Stimulated activated CD8-positive, alpha-beta memory T cell treated with anti-CD3 and anti-CD28 coated beads, Interleukin-15, amount 100 ng/mL, for 4 hours (primary cell): ENCODE results near the gene ACOT12.
"Not testable (repeated sequence)": the region's sequence is repeated elsewhere in the genome, so short reads cannot be mapped to it uniquely, and the experiment has no call there.

Experiments used
- DNase-seq, 2 donors: peaks; one replicate each; pipeline ENCODE4 v3.0.0-alpha.2; 2020; ENCODE audit warnings: low read depth in 2 of 2

Gene ACOT12

DNA sequence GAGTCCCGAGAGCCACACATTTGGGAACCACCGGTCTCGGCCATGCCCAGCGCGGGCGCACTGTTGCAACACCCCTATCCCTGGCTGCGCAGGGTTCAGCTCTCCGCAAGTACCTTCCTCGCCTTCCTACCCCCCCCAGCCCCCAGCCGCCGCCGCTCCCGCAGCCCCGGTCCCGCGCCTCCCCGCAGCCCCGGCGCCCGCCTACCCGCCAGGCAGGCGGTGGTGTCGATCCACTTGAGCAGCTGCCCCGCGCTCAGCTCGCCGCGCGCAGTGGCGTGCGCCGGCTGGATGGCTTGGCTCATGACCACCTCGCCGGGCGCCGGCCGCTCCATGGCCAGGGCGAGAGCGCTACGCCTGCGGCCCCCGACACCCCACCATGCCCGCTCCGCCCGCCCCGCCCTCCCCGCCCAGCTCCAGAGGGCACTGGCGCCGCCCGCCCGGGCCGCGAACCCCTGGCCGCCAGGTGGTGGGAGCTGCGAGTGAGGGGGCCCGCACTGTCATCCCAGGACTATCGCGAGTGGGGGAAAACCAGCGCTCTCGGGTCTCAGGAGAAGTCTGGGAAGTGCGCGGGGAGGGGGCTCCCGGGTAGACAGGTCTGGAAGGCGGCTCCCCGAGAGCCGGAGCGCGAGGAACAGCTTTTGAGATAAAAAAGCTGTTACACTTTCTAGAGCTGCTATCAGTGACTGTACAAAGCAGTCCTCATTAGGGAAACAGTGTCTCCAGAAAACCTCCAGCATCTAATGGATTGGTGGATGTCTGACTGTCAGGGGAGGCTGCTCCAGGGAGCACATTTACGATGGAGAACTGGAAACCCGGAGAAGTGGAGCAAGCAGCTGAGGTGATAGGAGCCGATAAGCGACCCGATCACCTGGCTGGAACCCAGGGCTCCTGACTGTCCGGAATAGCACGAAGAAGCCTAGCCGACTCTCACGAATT lies at the start of gene ACOT12:
ACOT12 (minus strand) TSS at position 352 of the 936 bp plus-strand sequence; CDS start at position 332, 20 bp downstream.
- DNase-seq: no peak

DNA sequence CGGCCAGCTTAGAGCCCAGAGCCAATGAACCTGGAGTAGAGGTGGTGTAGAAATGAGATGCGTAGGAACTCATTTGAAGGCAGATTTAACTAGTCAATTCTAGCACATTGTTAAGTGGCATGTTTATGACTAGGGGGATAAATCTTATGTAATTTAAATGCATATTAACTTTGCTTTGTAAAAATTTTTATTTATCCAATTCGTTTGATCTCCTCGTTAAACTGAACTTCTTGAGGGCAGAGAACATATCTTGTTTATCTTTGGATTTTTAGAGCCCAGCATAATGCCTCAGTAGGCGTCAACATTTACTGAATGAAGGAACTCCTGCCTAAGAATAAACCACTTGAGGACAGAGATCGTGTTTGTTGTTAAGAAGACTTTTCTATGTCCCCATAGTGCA lies 41.1 kb upstream of the ACOT12 start:
- DNase-seq: no peak

DNA sequence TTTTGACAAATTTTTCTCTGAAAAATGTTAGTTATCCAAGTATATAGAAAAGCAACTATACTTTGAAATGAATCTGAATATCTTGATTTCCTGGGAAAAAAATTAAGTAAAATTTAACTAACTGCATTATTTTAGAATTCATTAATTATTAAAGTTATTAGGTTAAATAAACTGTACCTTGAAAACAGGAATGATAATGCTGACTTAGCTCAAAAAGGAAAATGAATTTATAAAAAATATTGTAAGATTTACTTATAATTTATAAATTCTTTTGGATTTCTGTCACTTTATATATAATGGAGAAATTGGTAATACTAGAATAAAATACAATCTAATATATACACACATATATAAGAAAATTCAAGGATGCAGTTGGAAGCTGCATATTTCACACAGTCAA lies 36.1 kb upstream of the ACOT12 start:
- no peak for DNase-seq

DNA sequence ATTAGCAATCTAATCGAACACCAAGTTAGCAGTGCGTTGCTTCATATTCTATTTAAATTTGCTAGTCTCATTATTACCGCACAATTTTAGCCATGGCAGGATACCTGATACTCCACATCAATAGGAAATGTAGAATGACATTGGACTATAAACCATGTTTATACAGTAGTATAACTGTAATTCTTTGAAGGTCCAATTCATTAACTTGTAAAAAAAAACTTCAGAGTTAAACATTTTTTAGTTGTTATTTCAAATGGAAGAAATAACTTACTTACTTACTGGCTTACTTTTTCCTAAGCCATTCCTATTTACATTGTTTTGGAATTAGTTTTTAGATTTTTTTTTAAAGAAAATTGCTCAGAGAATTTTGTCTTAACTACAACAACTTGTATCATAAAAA lies 35.4 kb upstream of the ACOT12 start:
- no peak for DNase-seq

DNA sequence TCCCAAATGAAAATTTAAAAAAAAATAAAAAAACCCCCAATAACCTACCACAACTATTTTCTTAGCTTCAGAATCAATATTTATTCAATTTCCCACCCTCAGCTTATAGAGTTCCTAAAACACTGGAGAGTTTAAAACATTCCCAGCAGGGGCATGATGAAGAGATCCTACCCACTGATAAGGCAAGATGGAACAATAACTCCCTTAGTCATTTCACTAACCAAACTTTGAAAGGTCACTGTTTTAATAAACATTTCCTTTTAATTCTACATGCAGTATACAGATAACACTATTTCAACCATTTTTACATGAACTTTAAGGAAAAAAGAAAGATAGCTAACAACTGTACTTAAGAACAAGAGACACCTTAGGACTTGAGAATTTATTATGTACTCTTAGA lies 34.9 kb upstream of the ACOT12 start:
- no peak for DNase-seq

DNA sequence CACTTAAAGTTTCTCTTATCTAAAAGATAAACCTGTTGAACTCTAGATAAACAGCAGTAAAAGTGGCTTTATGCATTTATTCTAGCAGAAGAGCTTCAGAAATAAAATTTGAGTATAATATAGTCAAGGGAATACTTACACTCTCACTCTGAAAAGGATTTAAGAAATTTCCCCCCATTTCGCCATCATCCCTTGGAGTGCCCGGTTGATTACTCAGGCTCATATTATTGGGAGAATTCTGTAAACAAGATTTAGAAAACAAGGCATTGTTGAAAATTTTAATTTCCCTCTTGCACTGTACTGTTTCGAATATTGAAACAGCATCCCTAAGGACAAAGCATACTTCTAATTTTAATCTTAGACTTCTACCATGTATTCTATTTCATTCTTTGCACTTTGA lies 34.5 kb upstream of the ACOT12 start:
- DNase-seq: no peak

DNA sequence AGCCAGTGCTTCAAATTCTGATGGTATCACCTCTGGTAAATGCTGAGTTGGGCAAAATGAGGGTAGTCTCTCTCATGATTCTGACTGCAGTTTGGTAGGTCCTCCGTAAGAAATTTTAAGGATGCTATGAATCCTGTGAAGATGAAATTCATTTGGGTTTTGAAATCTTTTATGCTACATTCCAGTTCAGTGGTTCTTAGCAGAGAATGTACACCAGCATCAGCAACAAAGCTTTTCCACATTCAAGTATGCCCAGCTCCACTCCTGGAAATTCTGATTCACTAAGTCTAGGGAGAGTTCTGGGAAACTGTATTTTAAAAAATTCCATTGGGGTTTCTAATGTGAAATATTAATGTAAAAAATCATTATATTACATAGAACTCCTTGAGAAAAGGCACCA lies 33.6 kb upstream of the ACOT12 start:
- no peak for DNase-seq

DNA sequence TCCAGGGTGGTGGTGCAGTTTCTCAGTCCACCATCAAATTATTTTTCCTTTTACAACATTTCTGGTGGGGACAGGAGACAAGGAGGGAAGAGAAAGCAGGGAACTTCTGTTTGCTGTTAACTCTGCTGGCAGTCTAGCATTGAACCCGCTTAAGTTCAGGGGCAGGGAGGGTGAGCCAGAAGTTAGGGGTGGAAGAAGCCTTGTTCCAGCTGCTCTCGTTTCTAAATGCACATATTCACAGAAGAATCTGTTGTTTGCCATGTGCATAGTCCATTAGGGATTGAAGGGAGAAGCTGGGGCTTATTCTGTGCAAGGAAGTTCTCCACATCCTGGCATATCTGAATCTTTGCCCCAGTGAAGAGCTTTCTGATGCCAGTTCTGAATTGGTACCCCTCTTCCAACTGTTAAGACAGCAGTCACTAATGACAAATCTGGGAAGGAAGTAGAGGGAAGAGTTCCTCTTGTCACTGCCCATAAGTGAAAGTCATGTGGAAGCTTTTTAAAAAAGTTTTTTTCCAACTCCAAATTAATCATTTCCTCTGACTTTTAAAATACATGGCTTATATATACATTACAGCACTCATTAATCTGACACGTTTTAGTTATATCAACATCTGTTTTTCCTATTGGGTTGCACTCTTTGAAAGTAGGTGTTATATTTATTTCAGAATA lies 32.6 kb upstream of the ACOT12 start:
- no peak for DNase-seq

DNA sequence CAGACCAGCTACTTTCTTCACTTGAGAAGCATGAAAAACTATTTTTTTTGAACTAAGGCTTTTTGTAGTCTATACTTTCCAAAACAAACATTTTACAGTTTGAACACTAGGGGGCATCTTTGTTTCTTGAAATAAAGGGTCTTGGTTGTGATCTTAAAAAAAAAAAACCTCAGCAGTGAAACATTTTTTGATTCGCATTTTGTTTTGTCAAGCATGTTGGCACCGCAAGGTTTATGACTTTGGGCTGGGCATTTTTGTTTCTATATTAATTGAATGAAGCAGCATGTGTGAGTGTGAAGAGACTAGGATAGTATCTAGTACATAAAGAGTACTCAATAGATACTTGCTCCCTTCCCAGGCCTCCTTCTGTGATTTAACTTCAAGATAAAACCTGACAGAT lies 31.6 kb upstream of the ACOT12 start:
- no peak for DNase-seq

DNA sequence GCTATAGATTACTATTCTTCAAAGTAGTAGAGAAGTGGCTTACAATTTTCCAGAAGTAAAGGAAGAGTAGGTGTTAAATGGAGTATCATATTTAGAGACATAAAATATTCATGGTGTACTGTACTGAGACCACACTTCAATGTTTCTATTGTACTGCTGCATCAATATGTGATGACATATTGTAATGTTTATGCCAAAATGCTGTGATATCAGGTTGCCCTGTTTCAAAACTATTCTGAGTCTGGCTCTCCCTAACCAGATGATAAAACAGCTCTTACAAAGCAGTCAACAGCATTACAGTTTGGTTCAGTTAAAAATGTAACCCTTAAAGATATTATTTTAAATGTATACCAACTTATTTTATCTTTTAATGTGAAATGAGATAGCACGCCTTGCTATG lies 30.8 kb upstream of the ACOT12 start:
- no peak for DNase-seq

DNA sequence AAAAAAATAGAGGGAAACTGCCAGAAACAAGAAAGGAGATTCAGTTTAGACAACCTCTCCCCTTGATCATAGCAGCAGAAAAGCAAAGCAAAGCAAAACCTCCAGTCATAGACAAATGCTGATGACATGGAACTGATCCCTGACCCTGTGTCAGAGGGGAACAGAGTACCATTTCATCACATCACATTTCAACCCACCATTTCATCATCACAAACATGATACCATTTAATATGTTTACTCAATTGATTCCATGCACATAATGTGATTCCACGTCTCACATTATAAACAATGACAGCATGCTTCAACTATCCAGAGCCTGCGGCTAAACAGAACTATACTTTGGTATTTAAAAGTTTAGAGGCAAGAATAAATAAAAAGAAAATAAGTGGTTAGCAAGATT lies 28.7 kb upstream of the ACOT12 start:
- no peak for DNase-seq

DNA sequence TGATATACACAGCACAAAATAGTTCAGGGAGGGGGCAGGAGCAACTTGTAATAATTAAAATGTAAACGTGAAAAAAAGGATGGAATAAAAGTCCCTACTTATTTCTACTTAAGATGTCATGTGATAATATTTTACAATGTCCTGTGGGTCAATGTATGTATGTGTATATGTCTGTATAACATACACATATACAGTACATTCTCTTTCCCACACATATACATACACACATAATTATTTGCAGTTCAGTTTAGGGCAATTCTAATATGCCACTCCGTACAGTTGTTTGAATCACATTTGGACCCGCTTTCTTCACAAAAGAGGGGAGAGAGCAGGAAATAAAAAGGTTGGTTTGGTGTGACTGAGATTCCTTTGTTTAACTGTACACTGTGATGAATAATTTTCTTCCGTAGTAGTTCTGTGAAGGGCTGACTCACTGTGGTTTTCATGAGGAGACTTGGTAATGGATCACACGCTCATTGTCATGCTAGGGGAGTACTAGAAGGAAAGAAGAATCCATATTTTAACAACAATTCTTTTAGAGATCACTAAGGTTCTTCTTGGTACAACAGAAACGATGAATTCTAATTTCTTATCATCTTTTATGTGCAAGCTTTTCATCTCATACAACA lies 26.2 kb upstream of the ACOT12 start:
- DNase-seq: no peak

DNA sequence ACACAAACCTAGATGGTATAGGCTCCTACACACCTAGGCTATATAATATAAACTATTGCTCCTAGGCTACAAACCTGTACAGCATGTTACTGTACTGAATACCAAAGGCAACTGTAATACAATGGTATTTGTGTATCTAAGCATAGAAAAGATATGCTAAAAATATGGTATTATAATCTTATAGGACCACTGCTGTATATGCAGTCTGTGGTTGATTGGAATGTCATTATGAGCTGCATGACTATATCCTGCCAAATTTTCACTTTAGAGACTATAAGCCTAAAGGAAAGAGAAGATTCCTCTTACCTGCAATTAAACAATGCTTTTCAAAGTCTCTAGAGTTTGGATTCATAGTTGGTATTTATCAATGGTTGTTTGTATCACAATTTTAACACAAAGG lies 24.7 kb upstream of the ACOT12 start:
- no peak for DNase-seq

DNA sequence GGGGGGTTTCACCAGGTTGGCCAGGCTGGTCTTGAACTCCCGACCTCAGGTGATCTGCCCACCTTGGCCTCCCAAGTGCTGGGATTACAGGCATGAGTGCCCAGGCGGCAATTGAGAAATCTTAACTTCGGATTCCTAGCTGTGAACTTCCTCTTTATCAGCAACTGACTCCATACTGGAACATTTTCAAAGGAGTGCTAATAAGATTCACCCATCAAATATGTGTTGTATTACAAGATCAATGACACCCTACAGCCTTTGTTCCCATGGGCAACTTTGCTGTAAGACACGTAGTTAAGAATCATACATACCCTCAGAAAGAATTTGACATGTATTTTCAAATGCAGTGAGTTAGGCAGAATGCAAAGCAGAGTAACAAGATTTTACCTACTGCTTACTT lies 23.1 kb upstream of the ACOT12 start:
- no peak for DNase-seq

DNA sequence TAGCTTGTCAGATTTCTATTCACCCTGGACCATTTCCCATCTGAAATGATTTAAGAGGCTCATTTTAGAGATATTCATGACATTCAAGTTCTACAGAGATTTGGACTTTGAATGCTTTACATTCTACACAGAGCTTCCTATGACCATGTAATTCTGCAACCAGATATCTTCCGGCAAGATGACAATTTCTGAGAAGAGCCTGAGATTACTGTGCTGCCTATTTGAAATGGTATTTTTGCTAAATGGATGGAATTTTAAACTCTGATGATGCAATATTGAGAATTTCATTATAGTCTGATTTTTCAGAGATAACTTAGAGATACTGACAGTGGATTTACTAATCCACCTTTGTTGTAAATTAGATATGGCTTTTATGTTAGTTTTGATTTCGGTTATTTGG lies 16.0 kb upstream of the ACOT12 start:
- no peak for DNase-seq

DNA sequence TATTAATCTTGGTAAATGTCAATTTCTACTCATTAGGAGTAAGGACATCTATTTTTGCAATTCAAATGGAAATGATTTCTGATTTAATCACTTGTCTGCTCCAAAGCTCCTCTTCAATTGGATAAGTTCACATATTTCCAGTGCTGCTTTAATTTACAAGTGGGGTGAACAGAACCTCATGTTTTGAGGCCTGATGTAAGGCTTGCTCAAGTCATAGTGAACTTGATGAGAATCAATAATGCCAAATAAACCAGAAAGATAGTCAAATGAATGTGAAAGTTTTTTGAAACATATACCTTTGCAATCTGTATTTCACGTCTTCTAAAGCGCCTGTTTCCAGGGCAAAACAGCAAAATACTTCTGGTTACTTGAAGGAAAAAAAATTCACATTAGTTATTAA lies 15.4 kb upstream of the ACOT12 start:
- no peak for DNase-seq

DNA sequence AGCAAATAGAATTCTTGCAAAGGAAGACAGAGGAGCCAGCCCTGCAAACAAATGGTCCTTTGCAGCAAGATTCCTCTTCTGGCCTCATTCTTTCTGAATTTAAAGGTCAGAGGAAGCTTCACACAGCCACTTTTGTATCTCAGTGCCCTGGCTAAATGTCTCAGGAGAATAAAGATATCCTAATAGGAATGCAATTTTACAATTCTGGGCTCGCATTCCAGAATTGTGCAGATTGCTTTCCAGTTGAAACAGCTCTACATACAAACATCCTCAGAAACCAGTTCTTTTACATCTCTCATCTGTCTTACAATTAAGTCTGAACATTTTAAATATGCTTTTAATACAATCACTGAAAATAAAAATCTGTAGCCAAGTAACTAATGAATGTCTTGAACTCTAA lies 14.6 kb upstream of the ACOT12 start:
- DNase-seq: no peak

DNA sequence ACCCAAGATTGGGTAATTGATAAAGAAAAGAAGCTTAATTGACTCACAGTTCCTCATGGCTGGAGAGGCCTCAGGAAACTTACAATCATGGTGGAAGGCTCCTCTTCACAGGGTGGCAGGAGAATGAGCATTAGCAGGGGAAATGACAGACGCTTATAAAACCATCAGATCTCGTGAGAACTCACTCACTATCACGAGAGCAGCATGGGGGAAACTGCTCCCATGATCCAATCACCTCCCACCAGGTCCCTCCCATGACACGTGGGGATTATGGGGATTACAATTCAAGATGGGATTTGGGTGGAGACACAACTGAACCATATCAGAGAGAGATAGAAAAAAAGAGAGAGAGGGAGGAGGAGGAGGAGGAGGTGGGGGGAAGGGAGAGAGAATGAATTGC lies 13.9 kb upstream of the ACOT12 start:
- not testable (repeated sequence) for DNase-seq

DNA sequence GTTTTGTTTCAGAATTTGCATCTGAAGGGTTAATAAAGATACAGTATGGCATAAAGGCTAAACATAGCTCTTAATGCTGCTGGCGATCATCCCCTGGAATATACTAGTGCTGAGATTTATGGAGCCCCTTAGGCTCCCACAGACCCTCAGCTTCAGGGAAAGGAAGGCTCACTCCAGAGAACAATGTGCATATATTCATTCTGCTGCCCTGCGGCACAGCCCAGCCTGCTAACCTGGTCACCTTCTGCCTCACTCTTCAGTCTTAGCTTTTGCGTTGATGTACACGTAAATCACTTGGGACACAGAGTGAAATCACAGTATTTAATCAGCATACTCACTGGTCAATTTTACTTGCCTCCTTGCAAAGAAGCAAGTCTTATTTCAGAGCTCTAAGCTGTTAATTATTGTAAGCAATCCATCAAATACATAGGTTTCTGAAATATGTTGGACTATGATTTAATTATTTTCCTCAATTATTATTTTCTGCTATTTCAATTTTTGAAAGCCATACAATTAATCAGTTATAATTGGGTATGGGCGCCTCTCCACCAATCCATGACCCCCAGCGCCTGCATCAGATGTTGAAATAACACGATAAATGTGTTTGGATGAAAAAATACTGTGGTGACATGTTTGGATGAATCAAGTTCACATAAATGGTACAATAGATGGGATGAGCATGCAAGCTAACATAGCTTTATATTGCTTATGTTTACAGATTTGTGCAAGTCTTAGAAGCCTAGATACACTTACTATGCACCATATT lies 11.4 kb upstream of the ACOT12 start:
- DNase-seq: no peak

DNA sequence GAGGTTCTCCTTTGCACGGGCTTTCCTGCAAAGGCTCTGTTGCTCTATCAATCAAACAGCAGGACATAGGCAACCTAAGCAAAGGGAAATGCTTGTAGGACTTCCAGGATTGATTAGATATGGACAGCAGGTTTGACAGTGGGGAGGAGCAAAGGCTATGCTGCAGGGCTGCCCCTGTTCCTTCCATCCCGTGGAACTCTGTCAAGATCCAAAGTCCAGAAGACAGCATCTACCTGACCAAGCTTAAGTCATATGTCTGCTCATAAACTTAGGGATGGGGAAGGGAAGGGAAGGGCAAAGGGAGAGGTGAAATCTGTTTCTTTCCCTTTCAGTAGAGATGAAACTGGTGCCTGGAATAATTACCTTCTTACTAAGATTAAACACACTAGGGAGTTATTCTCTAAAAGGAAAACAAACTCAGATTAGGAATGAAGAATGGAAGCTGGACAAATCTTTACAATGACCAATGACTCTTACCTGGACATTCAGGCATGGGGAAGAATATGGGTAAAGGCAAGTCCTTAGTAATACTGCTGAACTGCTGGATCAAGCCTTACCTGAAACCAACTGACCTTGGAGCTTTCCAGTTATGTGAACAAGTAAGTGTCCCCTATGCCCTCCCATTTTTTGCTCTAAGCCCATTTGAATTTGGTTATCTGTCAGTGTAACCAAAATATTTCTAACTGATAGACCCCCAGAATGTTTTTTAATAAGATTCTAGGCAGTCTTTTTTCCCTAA lies 8.4 kb upstream of the ACOT12 start:
- no peak for DNase-seq

DNA sequence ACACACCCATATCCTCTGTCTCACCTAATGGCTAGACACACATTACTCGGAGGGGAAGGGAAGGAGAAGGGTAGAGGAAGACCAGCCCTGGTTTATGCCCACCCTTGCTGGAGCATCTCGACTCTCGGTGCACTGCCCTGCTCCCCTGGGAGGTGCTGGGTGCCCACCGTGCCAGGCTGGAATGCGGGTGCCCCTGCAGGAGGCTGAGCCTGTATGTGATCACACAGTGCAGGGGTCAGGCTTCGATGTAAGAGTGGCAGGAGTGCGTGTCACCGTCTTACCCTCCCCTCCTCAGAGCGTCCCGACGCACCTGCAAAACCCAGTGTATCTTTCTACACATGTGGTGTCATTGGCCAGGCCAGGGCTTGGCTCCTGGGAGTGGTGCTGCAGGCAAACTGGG lies 7.3 kb upstream of the ACOT12 start:
- no peak for DNase-seq
